ENCODE measurements around the gene GSG1.

Gene GSG1

GRCh38 chr12:13114251-13115052 is 11.0 kb upstream of the GSG1 start:
- DNase-seq (ENCODE audit: low spot score): no peak
- in situ Hi-C loops (cut with MboI; ENCODE audit: low sequenced_read_pairs, unreplicated experiment): no loop called here
- TF ChIP-seq CTCF (IDR thresholded peaks at IDR 0.05; ENCODE audit: borderline replicate concordance, control extremely low read depth, extremely low read depth, insufficient read depth, missing control alignments): no peak

GRCh38 chr12:13112968-13113367 is 9.5 kb upstream of the GSG1 start:
- no peak for TF ChIP-seq CTCF (IDR thresholded peaks at IDR 0.05; ENCODE audit: borderline replicate concordance, control extremely low read depth, extremely low read depth, insufficient read depth, missing control alignments)
- in situ Hi-C loops (cut with MboI; ENCODE audit: low sequenced_read_pairs, unreplicated experiment): no loop called here
- DNase-seq (ENCODE audit: low spot score): no peak

- DNase-seq (ENCODE audit: low spot score): no peak
- TF ChIP-seq CTCF (IDR thresholded peaks at IDR 0.05; ENCODE audit: borderline replicate concordance, control extremely low read depth, extremely low read depth, insufficient read depth, missing control alignments): no peak
- in situ Hi-C loops (cut with MboI; ENCODE audit: low sequenced_read_pairs, unreplicated experiment): no loop called here
Observed at GRCh38 chr12:13106666-13107065, 3.2 kb upstream of the GSG1 start.

- DNase-seq (ENCODE audit: low spot score): no peak
- in situ Hi-C loops (cut with MboI; ENCODE audit: low sequenced_read_pairs, unreplicated experiment): no loop called here
- TF ChIP-seq CTCF (IDR thresholded peaks at IDR 0.05; ENCODE audit: borderline replicate concordance, control extremely low read depth, extremely low read depth, insufficient read depth, missing control alignments): no peak
Observed at GRCh38 chr12:13105781-13106180, 2.3 kb upstream of the GSG1 start.

GRCh38 chr12:13104409-13104808 is 942 bp upstream of the GSG1 start:
- no peak for DNase-seq (ENCODE audit: low spot score)
- no peak for TF ChIP-seq CTCF (IDR thresholded peaks at IDR 0.05; ENCODE audit: borderline replicate concordance, control extremely low read depth, extremely low read depth, insufficient read depth, missing control alignments)
- in situ Hi-C loops (cut with MboI; ENCODE audit: low sequenced_read_pairs, unreplicated experiment): no loop called here

- no peak for TF ChIP-seq CTCF (IDR thresholded peaks at IDR 0.05; ENCODE audit: borderline replicate concordance, control extremely low read depth, extremely low read depth, insufficient read depth, missing control alignments)
- no peak for DNase-seq (ENCODE audit: low spot score)
- in situ Hi-C loops (cut with MboI; ENCODE audit: low sequenced_read_pairs, unreplicated experiment): no loop called here
Observed at GRCh38 chr12:13102461-13103195, 839 bp downstream of the GSG1 start.
